K562 treated with DMSO at 1 percent for 24 hours (cell line): ENCODE data around the gene RAB31. TPM values are rescaled to one million over a fixed set of nuclear protein-coding genes. Genes with fewer than 3 reads are reported as not detected.

Source experiments
- total RNA-seq: library from RNA; unstranded; fragments of 300-600 nt; gene quantifications from 2 replicates; pipeline ENCODE4 v1.2.3, GENCODE V29; 2022; ENCODE audit warnings: low read depth; ENCODE audit not compliant: insufficient read depth

RAB31 gene
- total RNA-seq = 19.2 and 23.9 TPM in 2 replicates

GRCh38 chr18:9708057-9708433 lies at the start of gene RAB31:
Gene RAB31 (plus strand): TSS chr18:9708301. CDS start chr18:9708406, 105 bp downstream.

GRCh38 chr18:9885170-9886004 lies 177.3 kb downstream of the RAB31 start, which contains the start of gene TXNDC2:
Gene TXNDC2 (plus strand): TSS chr18:9885973. CDS start chr18:9886681, 708 bp downstream.

Other genes starting within 250 kb of the RAB31 start
- gene RALBP1, start 232.8 kb upstream of the RAB31 start, total RNA-seq = 42.2 and 46.7 TPM in 2 replicates
- 32.5 and 39.1 TPM in 2 replicates for gene PPP4R1, start 93.7 kb upstream of the RAB31 start, total RNA-seq
- 0.35 and 0.37 TPM in 2 replicates for gene TXNDC2, start 177.7 kb downstream of the RAB31 start, total RNA-seq
- gene VAPA, start 205.7 kb downstream of the RAB31 start, total RNA-seq = 279 and 281 TPM in 2 replicates